ENCODE measurements around the gene SLC26A8.

Gene SLC26A8

DNA sequence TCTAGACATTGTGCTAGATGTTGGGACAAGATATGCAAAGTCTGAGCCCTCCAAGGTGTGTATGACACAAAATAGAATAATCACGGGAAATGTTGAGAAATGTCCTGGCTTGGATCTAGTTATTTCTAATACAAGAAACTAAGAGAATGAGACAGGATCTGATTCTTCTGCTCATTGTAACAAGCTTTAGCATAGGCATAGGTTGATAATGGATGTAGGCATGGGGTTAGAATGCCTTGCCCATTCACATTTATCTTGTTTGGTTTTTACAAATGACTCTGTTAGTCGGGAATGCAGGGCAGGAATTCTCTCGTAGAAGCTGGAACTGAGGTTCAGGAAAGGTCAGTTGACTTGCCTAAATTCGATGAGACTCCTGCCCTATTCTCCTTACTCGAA lies 1.5 kb upstream of the SLC26A8 start:
- H3K4me3 ChIP-seq (ENCODE audit: low read depth, low read length), result no peak overlapping the region
- TF ChIP-seq, protein P1, sequence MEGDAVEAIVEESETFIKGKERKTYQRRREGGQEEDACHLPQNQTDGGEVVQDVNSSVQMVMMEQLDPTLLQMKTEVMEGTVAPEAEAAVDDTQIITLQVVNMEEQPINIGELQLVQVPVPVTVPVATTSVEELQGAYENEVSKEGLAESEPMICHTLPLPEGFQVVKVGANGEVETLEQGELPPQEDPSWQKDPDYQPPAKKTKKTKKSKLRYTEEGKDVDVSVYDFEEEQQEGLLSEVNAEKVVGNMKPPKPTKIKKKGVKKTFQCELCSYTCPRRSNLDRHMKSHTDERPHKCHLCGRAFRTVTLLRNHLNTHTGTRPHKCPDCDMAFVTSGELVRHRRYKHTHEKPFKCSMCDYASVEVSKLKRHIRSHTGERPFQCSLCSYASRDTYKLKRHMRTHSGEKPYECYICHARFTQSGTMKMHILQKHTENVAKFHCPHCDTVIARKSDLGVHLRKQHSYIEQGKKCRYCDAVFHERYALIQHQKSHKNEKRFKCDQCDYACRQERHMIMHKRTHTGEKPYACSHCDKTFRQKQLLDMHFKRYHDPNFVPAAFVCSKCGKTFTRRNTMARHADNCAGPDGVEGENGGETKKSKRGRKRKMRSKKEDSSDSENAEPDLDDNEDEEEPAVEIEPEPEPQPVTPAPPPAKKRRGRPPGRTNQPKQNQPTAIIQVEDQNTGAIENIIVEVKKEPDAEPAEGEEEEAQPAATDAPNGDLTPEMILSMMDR (IDR thresholded peaks at IDR 0.05; ENCODE audit: low read depth, low read length, missing control alignments), result no peak
- DNase-seq (ENCODE audit: low read depth), result no peak
- in situ Hi-C loops (cut with HindIII; ENCODE audit: low sequenced_read_pairs), result no loop called here

DNA sequence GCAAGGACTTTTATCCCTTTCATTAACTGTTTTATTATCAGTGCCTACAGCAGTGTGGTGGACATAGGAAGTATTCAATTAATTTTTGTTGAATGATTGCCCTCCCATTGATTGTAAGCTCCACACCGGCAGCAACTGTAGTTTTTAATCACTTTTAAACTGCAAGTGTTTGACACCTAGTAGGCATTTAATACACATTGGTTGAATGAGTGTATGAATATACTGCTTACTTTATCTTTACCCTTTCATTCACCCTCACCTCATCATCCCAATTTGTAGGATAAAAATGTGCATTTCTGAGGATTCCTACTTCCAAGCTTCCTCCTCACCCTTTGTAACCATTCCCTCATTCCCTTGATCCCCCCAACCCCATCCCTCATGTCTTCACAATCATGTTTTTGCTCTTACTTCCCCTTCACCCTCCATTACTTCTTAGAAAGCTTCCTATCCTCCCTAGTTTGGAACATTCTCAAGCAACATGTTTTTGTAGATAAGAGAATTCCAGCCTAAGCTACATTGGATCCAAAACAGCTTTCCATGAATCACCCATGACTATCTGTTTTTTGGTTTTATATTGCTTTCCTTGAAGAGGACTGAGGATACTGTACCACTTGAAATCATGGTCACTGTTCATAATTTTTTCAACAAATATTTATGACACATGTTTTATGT lies 955 bp upstream of the SLC26A8 start:
- DNase-seq (ENCODE audit: low read depth), result no peak
- in situ Hi-C loops (cut with HindIII; ENCODE audit: low sequenced_read_pairs), result no loop called here
- TF ChIP-seq, protein P1 (IDR thresholded peaks at IDR 0.05; ENCODE audit: low read depth, low read length, missing control alignments), result no peak
- no peak overlapping the region for H3K4me3 ChIP-seq (ENCODE audit: low read depth, low read length)

DNA sequence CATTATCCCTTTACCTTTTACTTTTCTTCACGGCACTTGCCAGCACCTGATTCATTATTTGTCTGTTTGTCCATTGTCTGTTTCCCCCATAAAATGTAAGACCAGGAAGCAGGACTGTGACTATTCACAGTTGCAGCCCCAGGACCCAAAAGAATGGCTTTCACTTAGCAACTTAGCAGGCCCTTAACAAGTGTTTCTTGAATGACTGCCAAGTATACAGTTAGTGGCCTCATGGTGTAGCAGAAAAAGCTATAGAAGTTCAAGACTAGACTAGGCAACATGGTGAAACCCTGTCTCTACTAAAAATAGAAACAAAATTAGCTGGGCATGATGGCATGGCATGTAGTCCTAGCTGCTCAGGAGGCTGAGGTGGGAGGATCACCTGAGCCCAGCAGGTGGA lies 4.3 kb downstream of the SLC26A8 start:
- no peak for DNase-seq (ENCODE audit: low read depth)
- in situ Hi-C loops (cut with HindIII; ENCODE audit: low sequenced_read_pairs), result no loop called here
- H3K4me3 ChIP-seq (ENCODE audit: low read depth, low read length), result no peak overlapping the region
- TF ChIP-seq, protein P1 (IDR thresholded peaks at IDR 0.05; ENCODE audit: low read depth, low read length, missing control alignments), result no peak

DNA sequence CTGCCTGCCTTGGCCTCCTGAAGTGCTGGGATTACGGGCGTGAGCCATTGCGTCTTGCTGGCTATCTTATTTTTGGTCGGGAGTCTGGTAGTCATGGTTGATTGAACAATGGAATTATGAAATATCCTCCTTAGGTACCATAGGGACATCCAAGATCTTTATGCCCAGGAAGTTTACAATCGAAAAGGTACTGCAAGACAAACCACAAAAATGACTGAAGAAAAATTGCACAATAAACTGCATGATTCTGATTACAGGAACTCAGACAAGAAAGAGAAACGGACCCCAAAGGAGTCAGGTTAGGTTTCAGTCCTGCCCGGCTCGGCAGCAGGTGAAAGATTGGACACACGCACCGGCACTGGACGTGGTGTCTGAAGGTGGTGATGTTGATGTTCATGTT lies 5.3 kb downstream of the SLC26A8 start:
- H3K4me3 ChIP-seq (ENCODE audit: low read depth, low read length), result no peak overlapping the region
- in situ Hi-C loops (cut with HindIII; ENCODE audit: low sequenced_read_pairs), result no loop called here
- no peak for DNase-seq (ENCODE audit: low read depth)
- TF ChIP-seq, protein P1 (IDR thresholded peaks at IDR 0.05; ENCODE audit: low read depth, low read length, missing control alignments), result no peak

DNA sequence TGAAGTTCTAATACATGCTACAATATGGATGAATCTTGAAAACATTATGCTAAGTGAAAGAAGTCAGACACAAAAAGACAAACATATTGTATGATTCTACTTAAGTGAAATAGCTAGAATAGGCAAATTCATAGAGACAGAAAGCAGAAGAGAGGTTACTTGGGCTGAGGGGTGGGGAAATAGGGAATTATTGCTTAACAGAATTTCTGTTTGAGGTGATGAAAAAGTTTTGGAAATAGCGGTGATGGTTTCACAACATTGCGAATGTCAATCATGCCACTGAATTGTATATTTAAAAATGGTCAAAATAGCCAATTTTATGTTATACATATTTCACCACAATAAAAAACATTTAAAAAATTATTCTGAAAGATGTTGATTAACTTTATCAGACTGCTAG lies 6.1 kb downstream of the SLC26A8 start:
- H3K4me3 ChIP-seq (ENCODE audit: low read depth, low read length), result no peak overlapping the region
- in situ Hi-C loops (cut with HindIII; ENCODE audit: low sequenced_read_pairs), result no loop called here
- no peak for DNase-seq (ENCODE audit: low read depth)
- TF ChIP-seq, protein P1 (IDR thresholded peaks at IDR 0.05; ENCODE audit: low read depth, low read length, missing control alignments), result no peak

DNA sequence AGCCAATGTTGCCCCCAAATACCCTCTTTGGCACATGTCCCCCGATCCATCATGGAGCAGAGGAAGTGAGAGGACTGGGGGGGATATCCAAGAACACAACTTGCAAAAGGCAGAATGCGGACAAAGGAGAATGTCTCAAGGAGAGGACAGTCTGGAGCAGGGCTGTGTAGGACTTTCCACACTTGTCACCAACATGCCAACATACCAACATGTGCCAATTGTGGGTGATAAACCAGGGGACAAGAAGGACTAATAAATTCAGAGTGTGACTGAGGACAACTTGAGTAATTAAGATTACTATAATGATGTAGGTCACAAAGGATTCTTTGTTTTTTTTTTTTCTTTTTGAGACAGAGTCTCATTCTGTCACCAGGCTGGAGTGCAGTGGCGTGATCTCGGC lies 8.8 kb downstream of the SLC26A8 start:
- in situ Hi-C loops (cut with HindIII; ENCODE audit: low sequenced_read_pairs), result no loop called here
- TF ChIP-seq, protein P1 (IDR thresholded peaks at IDR 0.05; ENCODE audit: low read depth, low read length, missing control alignments), result no peak
- no peak for DNase-seq (ENCODE audit: low read depth)

More for the DNA sequence above, 8.8 kb downstream of the SLC26A8 start:
- no peak overlapping the region for H3K4me3 ChIP-seq (ENCODE audit: low read depth, low read length)

All from astrocyte of the cerebellum (primary cell).